22Rv1 (cell line): Measurements from ENCODE around the gene GGT1.
A peak's percentile ranks its signal among the peaks of the same experiment; 100 is the strongest.
"Not testable (repeated sequence)": the region's sequence is repeated elsewhere in the genome, so short reads cannot be mapped to it uniquely, and the experiment has no call there.

Experiments used
- ZFX ChIP-seq: fragments of 450-650 bp; IDR thresholded peaks from 2 replicates; pipeline ENCODE4 v1.6.1; 2017; ENCODE audit warnings: antibody characterized with exemption, borderline replicate concordance
- TF ChIP-seq, protein P1 (sequence below): fragments of 450-650 bp; IDR thresholded peaks from 2 replicates; pipeline ENCODE4 v1.5.1; 2017; ENCODE audit warnings: mild to moderate bottlenecking

DNA sequence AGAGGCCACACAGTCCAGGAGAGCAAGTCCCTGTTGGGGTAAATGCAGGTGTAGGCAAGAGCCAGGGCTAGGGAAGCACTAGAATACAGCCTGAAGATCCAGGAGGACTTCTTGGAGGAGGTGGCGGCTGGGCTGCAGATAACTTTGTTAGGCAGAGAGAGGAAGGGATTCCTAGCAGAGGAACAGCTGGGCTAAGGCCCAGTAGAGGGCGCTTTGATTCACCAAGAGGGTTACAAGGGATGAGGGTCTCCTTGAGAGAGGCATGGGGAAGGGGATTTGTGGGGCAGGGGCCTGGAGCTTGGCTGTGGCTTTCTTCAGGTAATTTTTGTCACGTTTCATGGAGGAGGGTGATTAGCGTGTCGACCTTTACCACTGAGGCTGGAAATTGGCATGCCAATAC is 18.3 kb downstream of the GGT1 start:
- TF ChIP-seq, protein P1, sequence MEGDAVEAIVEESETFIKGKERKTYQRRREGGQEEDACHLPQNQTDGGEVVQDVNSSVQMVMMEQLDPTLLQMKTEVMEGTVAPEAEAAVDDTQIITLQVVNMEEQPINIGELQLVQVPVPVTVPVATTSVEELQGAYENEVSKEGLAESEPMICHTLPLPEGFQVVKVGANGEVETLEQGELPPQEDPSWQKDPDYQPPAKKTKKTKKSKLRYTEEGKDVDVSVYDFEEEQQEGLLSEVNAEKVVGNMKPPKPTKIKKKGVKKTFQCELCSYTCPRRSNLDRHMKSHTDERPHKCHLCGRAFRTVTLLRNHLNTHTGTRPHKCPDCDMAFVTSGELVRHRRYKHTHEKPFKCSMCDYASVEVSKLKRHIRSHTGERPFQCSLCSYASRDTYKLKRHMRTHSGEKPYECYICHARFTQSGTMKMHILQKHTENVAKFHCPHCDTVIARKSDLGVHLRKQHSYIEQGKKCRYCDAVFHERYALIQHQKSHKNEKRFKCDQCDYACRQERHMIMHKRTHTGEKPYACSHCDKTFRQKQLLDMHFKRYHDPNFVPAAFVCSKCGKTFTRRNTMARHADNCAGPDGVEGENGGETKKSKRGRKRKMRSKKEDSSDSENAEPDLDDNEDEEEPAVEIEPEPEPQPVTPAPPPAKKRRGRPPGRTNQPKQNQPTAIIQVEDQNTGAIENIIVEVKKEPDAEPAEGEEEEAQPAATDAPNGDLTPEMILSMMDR: 0 out of 2 replicates have a peak, but pooled peaks have one; percentile 8
- TF ChIP-seq ZFX: not testable (repeated sequence)
